VCaP (cell line): ENCODE measurements around the gene ITGAL.
"Not testable (repeated sequence)": the region's sequence is repeated elsewhere in the genome, so short reads cannot be mapped to it uniquely, and the experiment has no call there.

Experiments used
- H3K27ac ChIP-seq: fragments of 450-650 bp; 2 replicates; pipeline ENCODE4 v1.5.1; 2017
- TF ChIP-seq, protein P1 (sequence below): fragments of 450-650 bp; conservative IDR thresholded peaks from 2 replicates; pipeline ENCODE4 v1.5.1; 2017; ENCODE audit warnings: mild to moderate bottlenecking, moderate library complexity

ITGAL gene

GRCh38 chr16:30539000-30539964, 66.7 kb downstream of the ITGAL start:
- TF ChIP-seq, protein P1, sequence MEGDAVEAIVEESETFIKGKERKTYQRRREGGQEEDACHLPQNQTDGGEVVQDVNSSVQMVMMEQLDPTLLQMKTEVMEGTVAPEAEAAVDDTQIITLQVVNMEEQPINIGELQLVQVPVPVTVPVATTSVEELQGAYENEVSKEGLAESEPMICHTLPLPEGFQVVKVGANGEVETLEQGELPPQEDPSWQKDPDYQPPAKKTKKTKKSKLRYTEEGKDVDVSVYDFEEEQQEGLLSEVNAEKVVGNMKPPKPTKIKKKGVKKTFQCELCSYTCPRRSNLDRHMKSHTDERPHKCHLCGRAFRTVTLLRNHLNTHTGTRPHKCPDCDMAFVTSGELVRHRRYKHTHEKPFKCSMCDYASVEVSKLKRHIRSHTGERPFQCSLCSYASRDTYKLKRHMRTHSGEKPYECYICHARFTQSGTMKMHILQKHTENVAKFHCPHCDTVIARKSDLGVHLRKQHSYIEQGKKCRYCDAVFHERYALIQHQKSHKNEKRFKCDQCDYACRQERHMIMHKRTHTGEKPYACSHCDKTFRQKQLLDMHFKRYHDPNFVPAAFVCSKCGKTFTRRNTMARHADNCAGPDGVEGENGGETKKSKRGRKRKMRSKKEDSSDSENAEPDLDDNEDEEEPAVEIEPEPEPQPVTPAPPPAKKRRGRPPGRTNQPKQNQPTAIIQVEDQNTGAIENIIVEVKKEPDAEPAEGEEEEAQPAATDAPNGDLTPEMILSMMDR, result no peak
- H3K27ac ChIP-seq, result no peak overlapping the region

- H3K27ac ChIP-seq, result not testable (repeated sequence)
Observed at GRCh38 chr16:30539986-30540526, 67.5 kb downstream of the ITGAL start.

DNA sequence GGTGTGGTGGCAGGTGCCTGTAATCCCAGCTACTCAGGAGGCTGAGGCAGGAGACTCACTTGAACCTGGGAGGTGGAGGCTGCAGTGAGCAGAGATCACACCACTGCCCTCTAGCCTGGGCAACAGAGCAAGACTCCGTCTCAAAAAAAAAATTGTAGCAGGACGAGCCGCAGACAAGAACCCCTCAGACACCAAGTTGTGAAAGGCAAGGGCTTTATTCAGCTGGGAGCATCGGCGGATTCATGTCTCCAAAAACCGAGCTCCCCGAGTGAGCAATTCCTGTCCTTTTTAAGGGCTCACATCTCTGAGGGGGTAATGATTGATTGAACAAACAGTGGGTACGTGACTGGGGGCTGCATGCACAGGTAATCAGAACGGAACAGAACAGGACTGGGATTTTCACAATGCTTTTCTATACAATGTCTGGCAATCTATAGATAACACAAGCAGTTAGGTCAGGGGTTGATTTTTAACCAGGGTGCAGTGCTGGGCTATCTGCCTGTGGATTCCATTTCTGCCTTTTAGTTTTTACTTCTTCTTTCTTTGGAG, 68.4 kb downstream of the ITGAL start:
- H3K27ac ChIP-seq, result not testable (repeated sequence)

GRCh38 chr16:30541502-30542329, 69.2 kb downstream of the ITGAL start:
- TF ChIP-seq, protein P1, result no peak
- no peak overlapping the region for H3K27ac ChIP-seq

GRCh38 chr16:30543067-30543466, 70.5 kb downstream of the ITGAL start:
- TF ChIP-seq, protein P1, result no peak

GRCh38 chr16:30546115-30546514, 73.6 kb downstream of the ITGAL start:
- TF ChIP-seq, protein P1, result no peak
- H3K27ac ChIP-seq, result no peak overlapping the region

More at GRCh38 chr16:30543067-30543466, 70.5 kb downstream of the ITGAL start:
- H3K27ac ChIP-seq, result no peak overlapping the region

DNA sequence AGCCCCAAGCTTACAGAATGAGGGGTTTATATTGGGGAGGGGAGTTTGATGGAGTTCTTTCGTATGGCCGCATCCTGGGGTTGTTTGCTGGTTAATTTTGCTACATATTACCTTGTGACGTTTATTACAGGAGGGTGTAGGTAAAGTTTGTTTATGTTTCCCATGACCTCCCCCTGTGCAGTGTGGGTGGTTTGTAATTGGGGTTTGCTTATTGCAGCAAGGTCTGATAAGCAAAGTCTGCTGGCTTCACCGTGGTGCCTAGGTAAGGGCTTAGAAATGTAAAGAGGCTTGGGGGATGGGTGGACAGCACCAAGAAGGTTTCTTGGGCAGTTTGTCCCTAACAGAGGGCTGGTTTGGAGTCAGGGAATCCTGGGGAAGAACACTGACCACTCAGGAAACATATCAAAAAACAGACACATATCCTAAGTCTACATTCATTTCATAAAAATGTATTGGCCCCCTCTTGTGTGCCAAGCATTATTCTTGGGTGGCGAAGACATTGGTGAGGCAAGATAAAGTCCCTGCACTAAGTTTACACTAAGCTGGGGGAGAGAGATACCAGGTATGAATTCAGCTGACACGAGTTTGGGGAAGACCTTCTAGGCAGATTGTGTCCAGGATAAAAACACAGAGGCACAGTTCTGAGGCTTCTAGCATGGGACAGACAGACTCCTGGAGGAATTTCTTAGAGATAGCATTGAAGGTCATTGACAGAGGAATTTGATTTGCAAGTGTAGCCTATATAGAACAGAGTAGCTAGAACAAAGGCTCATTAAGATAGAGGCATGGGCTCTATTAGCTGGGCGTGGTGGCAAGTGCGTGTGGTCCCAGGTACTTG, 76.1 kb downstream of the ITGAL start:
- no peak overlapping the region for H3K27ac ChIP-seq

More for the DNA sequence above, 76.1 kb downstream of the ITGAL start:
- TF ChIP-seq, protein P1, result no peak
